ENCODE data around the gene DYNLT4. TPM values are rescaled to one million over a fixed set of nuclear protein-coding genes. Genes with fewer than 3 reads are reported as not detected.

Gene DYNLT4
- total and polyA plus RNA-seq, 2 of the 13 experiments (the other 11 are each of a cell fraction or from before 2014, with no cell fraction given): 0.77 TPM; not detected in 1

GRCh38 chr1:44842862-44843655, 35.9 kb upstream of the DYNLT4 start, which contains the start of gene PTCH2 (continued):
- TF ChIP-seq ZNF276 (CRISPR knock-in tag; IDR thresholded peaks at IDR 0.05; ENCODE audit: low read depth) (no peak), RFX1 (IDR thresholded peaks at IDR 0.05) (peak; percentile 56; the same call in 1 of the 2 replicates), ZNF121 (CRISPR knock-in tag; IDR thresholded peaks at IDR 0.05) (no peak), MXD1 (CRISPR knock-in tag; IDR thresholded peaks at IDR 0.05) (0 out of 2 replicates have a peak, but pooled peaks have one; percentile 16), ZNF629 (CRISPR knock-in tag; conservative IDR thresholded peaks at IDR 0.05) (no peak), ZBTB38 (CRISPR knock-in tag; IDR thresholded peaks at IDR 0.05) (no peak), HOXA7 (CRISPR knock-in tag; IDR thresholded peaks at IDR 0.05) (no peak), KAT2B (IDR thresholded peaks at IDR 0.05; ENCODE audit: borderline replicate concordance, low read depth, low read length) (no peak), YY1 (IDR thresholded peaks at IDR 0.05; ENCODE audit: insufficient read depth, insufficient replicate concordance, low read depth, low read length) (no peak), STAG1 (CRISPR knock-in tag; IDR thresholded peaks at IDR 0.05) (no peak), ZNF331 (CRISPR knock-in tag; IDR thresholded peaks at IDR 0.05) (no peak), ZNF772 (CRISPR knock-in tag; IDR thresholded peaks at IDR 0.05) (no peak), SAFB2 (CRISPR knock-in tag; IDR thresholded peaks at IDR 0.05; ENCODE audit: borderline replicate concordance, low read depth) (no peak), MTA1 (CRISPR knock-in tag; IDR thresholded peaks at IDR 0.05; ENCODE audit: borderline replicate concordance) (no peak), ZNF205 (CRISPR knock-in tag; IDR thresholded peaks at IDR 0.05) (no peak), TRIM22 (IDR thresholded peaks at IDR 0.05) (no peak), KLF13 (CRISPR knock-in tag; IDR thresholded peaks at IDR 0.05) (no peak), ZNF317 (CRISPR knock-in tag; IDR thresholded peaks at IDR 0.05) (no peak), NFIC (IDR thresholded peaks at IDR 0.05; ENCODE audit: low read length) (no peak), SP5 (CRISPR knock-in tag; IDR thresholded peaks at IDR 0.05; ENCODE audit: borderline replicate concordance, low read depth) (no peak; the same call in 1 of the 2 replicates), HNRNPLL (IDR thresholded peaks at IDR 0.05; ENCODE audit: low read depth, low read length, poor library complexity, severe bottlenecking) (peak; percentile 39), FOXK1 (CRISPR knock-in tag; IDR thresholded peaks at IDR 0.05; ENCODE audit: borderline replicate concordance, low read depth) (no peak), SOX6 (IDR thresholded peaks at IDR 0.05) (no peak), SOX6 (CRISPR knock-in tag; IDR thresholded peaks at IDR 0.05) (no peak), ZBTB3 (CRISPR knock-in tag; IDR thresholded peaks at IDR 0.05; ENCODE audit: borderline replicate concordance, low read depth) (no peak), ZNF766 (CRISPR knock-in tag; IDR thresholded peaks at IDR 0.05; ENCODE audit: borderline replicate concordance) (no peak), ZNF253 (CRISPR knock-in tag; IDR thresholded peaks at IDR 0.05; ENCODE audit: borderline replicate concordance) (no peak)
